Effector CD4-positive, alpha-beta T cell (primary cell): Measurements from ENCODE around the gene IRX2. TPM values are rescaled to one million over a fixed set of nuclear protein-coding genes. Genes with fewer than 3 reads are reported as not detected.

Experiments
- DNase-seq: peaks from one replicate; pipeline ENCODE4 v3.0.0-alpha.2; 2020
- total RNA-seq: gene quantifications from one replicate; lab custom pipeline; 2026; lab: John Stamatoyannopoulos, UW

IRX2 gene
- not detected for total RNA-seq

GRCh38 chr5:2751592-2752021 is at the start of gene IRX2:
Gene IRX2 (minus strand): TSS chr5:2751677. CDS start chr5:2751413, 264 bp downstream.
- no peak for DNase-seq

- no peak for DNase-seq
Observed at GRCh38 chr5:2800035-2800434, 48.6 kb upstream of the IRX2 start.

GRCh38 chr5:2797981-2798380 is 46.5 kb upstream of the IRX2 start:
- no peak for DNase-seq

GRCh38 chr5:2797160-2797559 is 45.7 kb upstream of the IRX2 start:
- DNase-seq, result no peak

- DNase-seq, result no peak
Observed at GRCh38 chr5:2783223-2783622, 31.7 kb upstream of the IRX2 start.

GRCh38 chr5:2782658-2783057 is 31.2 kb upstream of the IRX2 start:
- DNase-seq, result no peak

GRCh38 chr5:2780421-2781171 is 29.1 kb upstream of the IRX2 start:
- DNase-seq, result no peak

GRCh38 chr5:2779459-2779858 is 28.0 kb upstream of the IRX2 start:
- DNase-seq, result no peak

- DNase-seq, result no peak
Observed at GRCh38 chr5:2776337-2777302, 25.1 kb upstream of the IRX2 start.

- DNase-seq, result no peak
Observed at GRCh38 chr5:2773327-2773726, 21.9 kb upstream of the IRX2 start.

- DNase-seq, result no peak
Observed at GRCh38 chr5:2767089-2767488, 15.6 kb upstream of the IRX2 start.

GRCh38 chr5:2764581-2764980 is 13.1 kb upstream of the IRX2 start:
- no peak for DNase-seq

GRCh38 chr5:2763533-2763794 is 12.0 kb upstream of the IRX2 start:
- DNase-seq, result no peak

- no peak for DNase-seq
Observed at GRCh38 chr5:2762744-2763532, 11.5 kb upstream of the IRX2 start.

- DNase-seq, result no peak
Observed at GRCh38 chr5:2761921-2762488, 10.5 kb upstream of the IRX2 start.

GRCh38 chr5:2759696-2760461 is 8.4 kb upstream of the IRX2 start:
- no peak for DNase-seq

- no peak for DNase-seq
Observed at GRCh38 chr5:2759091-2759490, 7.6 kb upstream of the IRX2 start.

GRCh38 chr5:2758632-2759031 is 7.2 kb upstream of the IRX2 start:
- no peak for DNase-seq

GRCh38 chr5:2757563-2758351 is 6.3 kb upstream of the IRX2 start:
- no peak for DNase-seq

GRCh38 chr5:2756211-2757152 is 5.0 kb upstream of the IRX2 start:
- no peak for DNase-seq
